SK-N-SH (cell line): Measurements from ENCODE around the gene CLINT1.

Experiments
- CTCF ChIP-seq: fragments of 200-600 bp; sonication (generic); IDR thresholded peaks from 2 replicates; pipeline ENCODE4 v1.6.1; 2017; ENCODE audit warnings: antibody characterized with exemption, mild to moderate bottlenecking, moderate library complexity
- EP300 ChIP-seq, 2 experiments: IDR thresholded peaks; 2 replicates each; pipeline versions ENCODE4 v1.4.0 to v1.6.1; 2012; ENCODE audit warnings: borderline replicate concordance in 1 of 2, low read depth in 1 of 2, low read length in 1 of 2
- FOSL2 ChIP-seq: IDR thresholded peaks from 2 replicates; pipeline ENCODE4 v1.4.0; 2012; ENCODE audit warnings: low read depth, mild to moderate bottlenecking, moderate library complexity, borderline replicate concordance
- FOXM1 ChIP-seq: IDR thresholded peaks from 2 replicates; pipeline ENCODE4 v1.4.0; 2012; ENCODE audit warnings: low read depth, mild to moderate bottlenecking
- JUND ChIP-seq: IDR thresholded peaks from 2 replicates; pipeline ENCODE4 v1.4.0; 2012
- RCOR1 ChIP-seq: fragments of 150-350 bp; IDR thresholded peaks from 2 replicates; pipeline ENCODE4 v1.6.1; 2017; ENCODE audit warnings: antibody characterized with exemption, low read length
- SMC3 ChIP-seq: IDR thresholded peaks from 2 replicates; pipeline ENCODE4 v1.6.1; 2012; ENCODE audit warnings: low read depth, low read length, improper control_type of control experiment
- TCF12 ChIP-seq: IDR thresholded peaks from 2 replicates; pipeline ENCODE4 v1.4.0; 2012
- TF ChIP-seq, protein P1 (sequence below): IDR thresholded peaks from 2 replicates; pipeline ENCODE4 v1.4.0; 2012; ENCODE audit warnings: low read depth, borderline replicate concordance
- TF ChIP-seq, protein P2 (sequence below): fragments of 150-350 bp; IDR thresholded peaks from 2 replicates; pipeline ENCODE4 v1.6.1; 2017; ENCODE audit warnings: antibody characterized with exemption, low read length, low read depth, borderline replicate concordance

- TF ChIP-seq CTCF, result no peak
- TF ChIP-seq, protein P1, sequence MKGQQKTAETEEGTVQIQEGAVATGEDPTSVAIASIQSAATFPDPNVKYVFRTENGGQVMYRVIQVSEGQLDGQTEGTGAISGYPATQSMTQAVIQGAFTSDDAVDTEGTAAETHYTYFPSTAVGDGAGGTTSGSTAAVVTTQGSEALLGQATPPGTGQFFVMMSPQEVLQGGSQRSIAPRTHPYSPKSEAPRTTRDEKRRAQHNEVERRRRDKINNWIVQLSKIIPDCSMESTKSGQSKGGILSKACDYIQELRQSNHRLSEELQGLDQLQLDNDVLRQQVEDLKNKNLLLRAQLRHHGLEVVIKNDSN, result no peak
- no peak for TF ChIP-seq FOSL2
- no peak for TF ChIP-seq EP300 (IDR thresholded peaks at IDR 0.05; ENCODE audit: borderline replicate concordance in 1 of 2, low read depth in 1 of 2, low read length in 1 of 2)
- TF ChIP-seq, protein P2, sequence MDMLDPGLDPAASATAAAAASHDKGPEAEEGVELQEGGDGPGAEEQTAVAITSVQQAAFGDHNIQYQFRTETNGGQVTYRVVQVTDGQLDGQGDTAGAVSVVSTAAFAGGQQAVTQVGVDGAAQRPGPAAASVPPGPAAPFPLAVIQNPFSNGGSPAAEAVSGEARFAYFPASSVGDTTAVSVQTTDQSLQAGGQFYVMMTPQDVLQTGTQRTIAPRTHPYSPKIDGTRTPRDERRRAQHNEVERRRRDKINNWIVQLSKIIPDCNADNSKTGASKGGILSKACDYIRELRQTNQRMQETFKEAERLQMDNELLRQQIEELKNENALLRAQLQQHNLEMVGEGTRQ, result no peak
- no peak for TF ChIP-seq JUND
- no peak for TF ChIP-seq TCF12
- no peak for TF ChIP-seq SMC3
- no peak for TF ChIP-seq FOXM1
- no peak for TF ChIP-seq RCOR1
These were observed 117.8 kb downstream of the CLINT1 start for GRCh38 chr5:157741131-157741530.
